Measurements from ENCODE around the gene PGLYRP1.

GRCh38 chr19:46032597-46033025, 9.8 kb upstream of the PGLYRP1 start:
- TF ChIP-seq CTCF (IDR thresholded peaks at IDR 0.05), result no peak
- no peak for TF ChIP-seq POLR2A (IDR thresholded peaks at IDR 0.05; ENCODE audit: low read depth)

All from esophagus muscularis mucosa (tissue), 3 donors.